GM19455 (cell line): Measurements from ENCODE around the gene C22orf42.
"Not testable (repeated sequence)": the region's sequence is repeated elsewhere in the genome, so short reads cannot be mapped to it uniquely, and the experiment has no call there.

ENCODE experiments used
- ATAC-seq: cut with Tn5 transposase; IDR thresholded peaks from one replicate; pipeline ENCODE4 v1.9.1; 2021; ENCODE audit not compliant: unreplicated experiment

C22orf42 gene

DNA sequence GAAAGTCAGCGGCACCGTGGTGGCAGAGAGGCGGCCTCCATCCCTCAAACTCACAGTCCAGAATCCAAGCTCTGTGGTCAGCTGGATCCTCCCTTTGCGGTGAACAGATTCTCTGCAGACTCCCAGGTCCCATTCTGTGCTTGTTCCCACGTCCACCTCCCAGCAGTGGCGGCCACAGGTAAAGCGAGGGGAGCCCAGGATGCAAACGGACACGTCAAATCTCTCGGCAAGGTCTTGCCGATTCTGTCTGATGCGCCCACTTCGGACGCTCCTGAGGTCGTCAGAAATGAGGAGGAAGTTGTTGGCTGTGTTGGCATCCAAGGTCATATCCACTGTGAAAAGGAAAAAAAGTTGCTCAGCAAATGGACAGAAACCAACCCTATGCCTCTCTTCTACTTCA is 31.9 kb upstream of the C22orf42 start:
- ATAC-seq: not testable (repeated sequence)

DNA sequence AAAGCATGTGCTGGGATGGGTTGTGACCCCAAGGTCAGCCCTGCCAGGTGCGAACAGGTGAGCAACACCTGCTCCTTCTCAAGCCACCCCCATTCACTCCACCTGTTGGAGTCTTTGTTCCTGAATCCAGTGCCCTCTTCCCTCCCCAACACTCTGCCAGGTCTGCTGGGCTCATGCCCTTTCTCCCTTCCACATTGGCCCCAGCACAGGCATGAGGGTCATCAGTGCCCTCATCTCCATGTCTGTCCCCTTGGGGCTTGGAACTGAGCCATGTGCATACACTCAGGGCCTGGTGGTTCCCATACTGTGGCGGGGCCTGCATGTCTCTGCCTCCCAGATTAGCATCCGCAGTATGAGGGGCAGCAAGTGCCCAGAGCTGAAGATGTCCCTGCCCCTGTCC is 26.7 kb upstream of the C22orf42 start:
- no peak for ATAC-seq

DNA sequence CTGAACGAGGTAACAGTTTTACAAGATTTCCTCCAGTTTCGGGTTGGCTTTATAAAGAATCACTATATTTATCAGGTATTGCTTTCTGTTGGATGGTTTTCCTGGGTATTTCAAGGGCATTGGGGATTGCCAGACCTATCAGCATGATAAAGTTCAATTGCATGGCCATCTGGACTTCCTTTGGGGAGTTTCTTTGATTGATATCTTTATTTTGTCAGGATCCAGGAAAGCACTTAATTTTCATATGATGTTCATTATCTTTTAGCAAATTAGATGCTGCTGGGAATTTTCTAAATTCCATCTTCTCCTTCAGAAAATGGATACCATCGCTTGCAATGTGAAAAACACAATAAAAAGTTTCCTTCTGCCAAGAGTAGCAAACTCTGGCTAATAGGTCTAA is 24.5 kb upstream of the C22orf42 start:
- no peak for ATAC-seq

DNA sequence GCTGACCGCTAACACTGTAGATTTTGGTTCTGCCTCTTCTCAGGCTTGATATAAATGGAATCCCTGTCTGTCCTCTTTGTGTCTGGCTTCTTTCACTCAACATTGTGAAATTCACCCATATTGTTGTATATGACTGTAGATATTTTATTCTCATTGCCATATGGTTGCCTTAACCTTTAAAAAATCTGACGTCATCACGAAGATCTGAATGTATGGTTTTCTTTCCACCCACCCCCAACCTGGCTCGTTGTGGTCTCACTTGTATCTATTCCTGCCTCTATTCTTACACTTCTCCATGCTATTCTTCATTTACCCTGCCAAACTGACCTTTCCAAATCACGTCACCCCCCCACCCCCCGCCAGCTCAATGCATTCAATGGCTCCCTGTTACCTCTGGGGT is 21.9 kb upstream of the C22orf42 start:
- no peak for ATAC-seq

DNA sequence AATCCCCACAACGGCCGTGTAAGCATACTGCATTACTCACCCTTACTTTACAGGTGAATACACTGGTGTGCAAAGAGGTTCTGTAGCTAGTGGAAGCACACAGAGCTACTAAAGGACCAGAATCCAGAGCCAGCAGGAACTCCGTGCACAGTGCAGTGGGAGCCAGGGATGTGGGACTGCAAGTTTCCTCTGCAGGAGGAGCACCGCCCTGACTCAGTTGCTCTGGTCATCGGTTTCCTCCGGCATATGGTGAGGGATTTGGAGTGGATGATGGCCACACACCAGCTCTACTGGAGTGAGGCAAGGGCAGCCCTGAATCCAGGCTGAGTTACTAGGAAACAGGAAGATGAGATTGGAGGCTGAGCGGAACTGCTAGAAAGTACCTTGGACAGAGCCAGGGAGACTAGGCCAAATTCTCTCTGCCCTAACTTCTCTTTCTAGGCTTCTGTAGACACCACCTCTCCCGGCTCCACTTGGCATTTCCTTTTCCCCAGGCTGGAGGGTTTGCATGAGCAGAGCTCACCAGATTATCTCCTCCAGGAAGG is 18.2 kb upstream of the C22orf42 start:
- no peak for ATAC-seq

DNA sequence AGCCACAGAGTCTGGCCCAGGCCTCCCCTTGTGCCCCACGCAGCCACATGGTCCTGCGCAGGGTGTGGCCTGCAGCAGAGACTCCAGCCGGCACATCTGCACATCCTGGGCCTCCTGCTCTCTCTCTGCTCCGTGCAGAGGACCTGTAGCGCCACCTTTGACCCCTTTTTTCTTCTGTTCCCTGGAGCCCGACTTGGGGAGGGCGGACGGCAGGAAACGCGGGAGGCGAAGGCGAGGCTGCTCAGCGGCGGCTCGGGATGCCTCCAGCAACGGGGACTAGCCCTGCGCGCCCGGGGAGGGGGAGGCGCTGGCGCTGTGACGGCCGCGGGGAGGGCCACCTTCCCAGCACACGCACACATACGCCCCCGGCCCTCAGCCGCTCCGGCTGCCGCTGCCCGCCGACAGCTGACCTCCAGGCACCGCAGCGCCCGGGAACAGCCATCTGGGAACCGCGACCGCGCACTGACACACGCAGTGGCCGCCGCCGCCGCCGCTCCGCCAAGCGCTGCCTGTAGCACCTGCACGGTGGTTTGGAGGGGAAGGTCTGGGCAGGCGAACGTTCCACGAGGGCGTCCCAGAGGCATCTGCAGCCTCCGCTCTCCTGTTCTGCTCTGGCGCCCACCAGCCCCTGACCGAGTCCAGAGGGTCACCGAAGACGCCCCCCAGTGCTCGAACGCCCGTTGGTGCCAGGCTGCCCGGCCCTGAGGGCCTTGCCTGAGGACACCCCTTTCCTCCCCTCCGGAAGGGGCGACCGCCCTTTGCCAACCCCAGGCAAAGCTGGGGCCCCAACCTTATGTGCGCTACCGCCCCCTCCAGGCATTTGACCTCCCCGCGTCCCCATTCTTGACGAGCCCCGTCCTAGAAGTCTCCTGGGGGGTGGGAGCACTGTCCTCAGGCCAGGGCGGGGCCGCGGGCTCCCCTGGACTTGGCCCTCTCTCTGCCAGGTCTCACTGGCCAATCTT is 16.9 kb upstream of the C22orf42 start:
- ATAC-seq: no peak

DNA sequence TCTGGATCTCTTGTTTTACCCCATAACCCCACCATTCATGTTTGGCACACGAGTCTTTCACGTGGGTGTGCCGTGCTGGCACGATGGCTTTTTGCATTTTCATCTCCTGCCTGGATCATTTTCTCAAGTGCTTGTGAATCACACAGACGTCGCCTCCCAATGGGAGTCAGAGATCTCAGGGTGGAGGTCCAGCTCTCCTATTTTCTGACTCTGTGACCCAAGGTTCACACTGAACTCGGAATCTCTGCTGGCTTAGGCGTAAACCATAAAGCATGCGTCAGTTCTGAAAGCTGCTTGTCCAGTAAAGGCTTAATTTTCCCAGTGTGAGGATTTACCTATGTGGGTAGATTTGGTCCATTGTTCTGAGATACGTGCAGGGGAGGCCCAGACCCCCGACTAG is 16.0 kb upstream of the C22orf42 start:
- no peak for ATAC-seq

DNA sequence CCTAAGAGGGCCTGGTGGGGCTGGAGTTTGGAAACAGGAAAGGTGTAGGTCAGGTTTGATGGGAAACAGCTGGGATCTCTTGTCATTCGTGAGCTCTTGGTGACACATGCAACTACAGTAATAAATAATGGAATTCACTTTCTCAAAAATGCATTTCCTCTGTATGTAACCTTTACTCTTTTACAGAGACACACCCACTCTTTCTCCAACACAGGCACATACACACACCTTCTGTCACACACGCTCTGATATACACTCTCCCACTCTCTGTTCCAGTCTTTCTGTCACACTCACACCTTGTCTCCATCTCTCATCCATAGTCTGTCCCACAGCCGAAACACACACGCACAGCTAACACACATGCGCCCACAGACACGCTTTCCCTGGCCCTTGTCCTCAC is 6.6 kb upstream of the C22orf42 start:
- no peak for ATAC-seq

DNA sequence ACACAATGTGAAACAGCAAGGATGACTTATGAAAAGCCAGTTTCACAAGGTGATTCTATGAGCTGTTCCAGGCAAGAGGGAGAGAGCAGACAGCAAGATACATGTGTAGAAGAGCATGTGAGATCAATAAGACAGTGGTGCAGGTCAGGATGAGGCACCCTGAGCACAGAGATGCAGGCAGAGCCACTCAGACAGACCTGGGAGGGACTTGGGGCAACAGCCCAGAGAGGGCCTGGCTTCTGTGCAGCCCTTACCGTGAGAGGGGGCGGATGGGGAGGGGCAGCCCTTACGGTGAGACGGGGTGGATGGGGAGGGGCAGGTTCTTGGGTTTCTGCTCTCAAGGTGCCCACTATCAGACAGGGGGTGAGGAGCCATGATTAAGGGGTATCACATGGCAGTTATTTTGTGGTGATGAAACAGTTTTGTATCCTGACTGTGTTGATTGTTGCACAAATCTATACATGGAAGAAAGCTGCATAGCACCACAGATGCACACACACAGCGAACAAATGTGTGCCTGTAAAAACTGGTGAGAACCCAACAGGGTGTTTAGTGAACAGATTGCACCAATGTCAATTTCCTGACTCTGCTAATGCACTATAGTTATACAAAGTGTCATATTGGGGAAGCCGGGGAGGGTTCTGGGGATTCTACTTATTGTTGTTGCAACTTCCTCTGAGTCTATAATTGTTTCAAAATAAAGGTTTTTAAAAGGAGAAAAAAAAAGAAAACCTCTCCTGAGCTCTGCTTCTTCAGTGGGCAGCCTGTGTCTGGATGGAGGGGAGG is 5.2 kb upstream of the C22orf42 start:
- ATAC-seq: no peak

DNA sequence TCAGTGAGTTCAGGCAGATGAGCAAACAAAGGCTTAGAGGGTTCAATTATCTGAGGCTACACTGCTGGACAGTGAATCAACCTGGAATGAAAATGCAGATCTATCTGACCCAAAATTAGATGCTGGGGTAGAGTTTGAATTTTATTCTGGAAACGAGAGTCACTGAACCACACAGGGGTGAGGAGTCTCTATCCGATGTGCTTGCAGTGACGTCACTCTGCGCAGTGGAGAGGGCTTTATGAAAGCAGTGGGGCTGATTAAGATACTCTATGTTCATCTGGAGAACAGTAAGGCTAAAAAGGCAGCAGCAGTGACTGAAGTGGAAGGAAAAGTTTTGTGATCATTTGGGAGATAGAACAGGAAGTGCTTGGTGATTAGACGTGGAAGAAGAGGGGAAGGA is 1.3 kb upstream of the C22orf42 start:
- not testable (repeated sequence) for ATAC-seq

DNA sequence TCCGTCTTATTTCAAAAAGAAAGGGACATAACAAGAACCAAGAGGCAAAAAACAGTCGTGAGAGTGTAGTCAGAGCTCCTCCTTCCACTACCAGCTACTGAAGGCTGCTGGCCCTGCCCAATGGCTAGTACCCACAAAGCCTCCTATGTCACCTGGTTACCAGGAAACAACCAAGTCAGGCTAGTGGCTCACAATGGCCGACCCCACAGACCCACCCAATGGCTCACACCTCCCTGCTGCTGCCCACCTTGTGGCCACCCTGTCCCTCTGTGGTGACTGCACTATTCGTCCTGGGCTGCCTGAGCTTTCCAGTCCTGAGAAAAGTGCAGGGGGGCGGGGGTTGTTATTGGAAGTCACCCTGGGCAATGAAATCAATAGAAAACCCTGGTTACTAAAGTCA is 1.5 kb downstream of the C22orf42 start:
- ATAC-seq: not testable (repeated sequence)

DNA sequence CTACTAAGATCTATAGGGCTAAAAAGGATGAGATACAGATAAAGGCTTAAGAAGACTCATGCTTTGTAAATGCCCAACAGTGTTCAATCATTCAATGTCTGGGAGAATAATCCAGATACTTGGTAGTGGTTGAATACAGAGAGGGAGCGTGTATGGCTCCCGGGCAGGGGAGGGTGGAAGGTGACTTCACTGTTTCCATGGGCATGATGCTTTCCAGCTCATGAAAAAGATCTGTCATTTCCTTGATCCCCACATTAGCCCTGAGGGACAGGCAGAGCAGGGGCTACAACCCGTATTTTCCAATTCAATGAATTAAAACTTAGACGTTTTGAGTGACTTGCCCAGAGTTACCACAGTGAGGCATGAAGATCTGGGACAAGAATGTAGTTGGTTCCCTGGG is 4.4 kb downstream of the C22orf42 start:
- ATAC-seq: not testable (repeated sequence)

DNA sequence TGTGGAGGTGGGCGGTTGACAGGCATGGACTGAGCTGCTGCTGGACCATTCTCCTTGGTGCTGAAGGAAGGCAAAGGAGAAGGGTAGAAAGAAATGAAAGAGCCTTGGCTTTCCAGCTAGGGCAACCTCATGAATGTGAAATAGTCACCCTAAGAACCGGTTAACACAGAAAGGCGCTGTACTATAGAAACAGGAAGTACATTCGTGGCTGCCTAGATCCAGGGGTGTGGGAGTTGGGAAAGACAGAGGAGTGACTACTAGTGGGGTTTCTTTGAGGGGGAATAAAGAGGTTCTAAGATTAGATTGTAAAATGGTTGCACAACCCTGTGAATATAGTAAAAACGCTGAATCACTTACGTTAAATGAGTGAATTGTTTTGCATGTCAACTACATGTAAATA is 7.5 kb downstream of the C22orf42 start:
- ATAC-seq: not testable (repeated sequence)

DNA sequence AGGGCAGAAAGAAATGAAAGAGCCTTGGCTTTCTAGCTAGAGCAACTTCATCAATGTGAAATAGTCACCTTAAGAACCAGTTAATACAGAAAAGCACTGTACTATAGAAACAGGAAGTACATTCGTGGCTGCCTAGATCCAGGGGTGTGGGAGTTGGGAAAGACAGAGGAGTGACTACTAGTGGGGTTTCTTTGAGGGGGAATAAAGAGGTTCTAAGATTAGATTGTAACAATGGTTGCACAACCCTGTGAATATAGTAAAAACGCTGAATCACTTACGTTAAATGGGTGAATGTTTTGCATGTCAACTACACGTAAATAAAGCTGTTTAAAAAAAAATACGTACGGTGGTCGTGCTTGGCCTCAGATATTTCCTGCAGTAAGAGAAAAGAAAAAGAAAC is 8.5 kb downstream of the C22orf42 start:
- ATAC-seq: not testable (repeated sequence)

DNA sequence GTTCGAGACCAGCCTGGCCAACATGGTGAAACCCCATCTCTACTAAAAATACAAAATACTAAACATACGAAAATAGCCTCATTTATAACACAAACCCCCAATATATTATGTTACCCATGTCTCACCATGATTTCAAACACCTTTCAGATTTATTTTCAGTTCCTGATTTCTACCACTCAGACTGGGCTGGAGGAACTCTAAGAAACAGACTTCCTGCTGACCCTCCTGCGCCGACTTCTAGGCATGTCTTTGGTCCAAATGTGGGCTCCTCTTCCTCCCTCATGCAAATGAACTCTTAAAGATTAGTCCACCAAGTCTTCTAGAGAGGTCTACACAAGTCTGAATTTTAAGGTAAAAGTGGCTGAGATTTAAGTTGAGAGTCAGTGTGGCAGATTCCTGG is 10.7 kb downstream of the C22orf42 start:
- ATAC-seq: not testable (repeated sequence)

DNA sequence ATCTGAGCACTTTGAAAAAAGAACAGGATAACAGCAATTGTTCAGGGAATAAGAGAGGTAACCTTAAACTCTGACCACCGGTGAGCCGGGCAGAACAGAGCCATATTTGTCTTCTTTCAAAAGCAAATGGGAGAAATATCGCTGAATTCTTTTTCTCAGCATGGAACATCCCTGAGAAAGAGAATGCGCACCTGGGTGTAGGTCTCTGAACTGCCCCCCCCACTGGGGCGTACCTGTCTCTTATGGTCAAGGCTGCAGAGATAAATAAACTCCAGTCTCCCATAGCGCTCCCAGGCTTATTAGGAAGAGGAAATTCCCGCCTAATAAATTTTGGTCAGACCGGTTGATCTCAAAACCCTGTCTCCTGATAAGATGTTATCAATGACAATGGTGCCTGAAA is 12.0 kb downstream of the C22orf42 start:
- ATAC-seq: not testable (repeated sequence)

DNA sequence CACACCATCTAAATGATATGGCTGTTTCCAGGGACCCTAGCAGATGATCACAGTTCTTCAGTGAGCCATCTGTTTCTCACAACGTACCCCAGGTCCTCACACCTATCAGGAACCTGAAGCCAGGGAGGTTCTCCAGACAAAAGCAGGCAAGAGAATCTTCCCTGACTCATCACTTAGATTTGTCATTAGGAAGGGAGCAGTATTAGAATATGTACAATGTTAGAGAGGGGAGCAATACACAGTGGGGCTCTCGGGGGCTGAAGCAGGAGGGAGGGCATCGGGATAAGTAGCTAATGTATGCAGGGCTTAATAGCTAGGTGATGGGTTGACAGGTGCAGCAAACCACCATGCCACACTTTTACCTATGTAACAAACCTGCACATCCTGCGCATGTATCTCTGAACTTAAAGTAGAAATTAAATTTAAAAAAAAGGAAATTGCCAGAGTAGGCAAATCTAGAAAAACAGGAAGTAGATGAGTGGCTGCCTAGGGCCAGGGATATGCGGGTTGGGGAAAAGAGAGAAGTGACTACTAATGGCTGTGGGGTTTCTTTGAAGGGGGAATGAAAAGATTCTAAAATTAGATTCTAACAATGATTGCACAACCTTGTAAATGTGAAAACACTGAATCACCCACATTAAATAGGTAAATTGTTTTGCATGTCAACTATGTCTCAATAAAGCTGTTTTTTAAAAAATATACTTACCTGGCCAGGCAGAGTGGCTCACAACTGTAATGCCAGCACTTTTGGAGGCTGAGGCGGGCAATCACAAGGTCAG is 14.4 kb downstream of the C22orf42 start:
- ATAC-seq: no peak

DNA sequence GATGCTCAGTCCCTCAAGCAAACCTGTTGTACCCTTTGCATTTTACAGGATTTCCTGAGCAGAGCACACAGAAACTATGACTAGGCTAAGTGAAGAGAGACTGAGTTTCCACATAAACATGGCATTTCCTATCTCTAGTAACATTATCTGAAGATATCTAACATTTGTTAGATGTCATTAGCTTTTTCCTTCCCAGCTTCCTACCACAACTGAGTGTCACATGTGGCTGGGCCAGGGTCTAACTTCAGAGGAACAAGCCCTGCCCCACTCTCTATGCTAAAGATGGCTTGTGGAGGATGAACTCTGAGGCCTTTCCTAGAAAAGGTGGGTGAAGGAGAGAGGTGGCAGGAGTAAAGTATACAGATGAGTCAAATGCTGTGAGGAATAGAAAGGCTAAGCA is 16.5 kb downstream of the C22orf42 start:
- ATAC-seq: no peak

DNA sequence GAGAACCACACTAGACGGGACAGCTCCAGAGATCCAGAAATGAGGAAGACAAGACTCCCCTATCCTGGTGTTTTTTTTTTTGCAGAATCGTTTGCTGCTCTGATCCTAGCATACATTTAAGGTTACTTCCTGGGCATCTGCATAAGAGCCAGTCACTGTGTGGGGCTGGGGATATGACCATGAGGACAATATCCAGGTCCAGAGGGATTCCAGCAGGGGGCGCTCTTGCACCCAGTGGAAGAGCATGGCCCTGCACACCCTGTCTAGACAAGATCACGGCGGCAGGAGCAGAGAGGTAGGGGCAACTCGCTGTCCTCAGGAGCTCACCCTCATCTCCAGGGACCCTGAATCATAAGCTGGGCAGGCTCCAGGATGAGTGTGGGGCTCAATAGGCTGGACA is 18.4 kb downstream of the C22orf42 start:
- ATAC-seq: not testable (repeated sequence)

DNA sequence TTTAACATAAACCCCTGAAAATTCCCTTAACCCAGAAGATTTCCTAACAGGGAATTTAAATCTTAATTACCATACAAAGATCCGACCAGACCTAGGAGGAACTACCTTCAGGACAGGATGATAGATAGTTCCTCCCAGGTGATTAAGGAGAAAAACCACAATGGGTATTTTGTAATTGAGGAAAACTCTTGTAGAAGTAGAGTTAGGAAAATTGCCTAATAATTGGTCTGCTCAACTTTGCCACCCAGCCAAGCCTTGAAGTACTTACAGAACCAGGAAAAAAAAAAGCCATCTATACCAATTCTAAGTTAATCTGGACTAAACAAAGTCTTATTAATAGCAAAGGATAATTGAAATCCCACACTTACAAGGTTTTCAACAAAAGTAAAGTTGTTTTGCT is 20.5 kb downstream of the C22orf42 start:
- ATAC-seq: not testable (repeated sequence)
